MCF 10A (cell line): ENCODE data around the gene FBLN2. TPM values are rescaled to one million over a fixed set of nuclear protein-coding genes. Genes with fewer than 3 reads are reported as not detected.

Experiments
- BruUV-seq: library from RNA; stranded (reverse); fragments of 400-500 nt; replicated peaks from 2 replicates; lab custom pipeline; 2021; lab: Mats Ljungman, UMichigan
- CTCF ChIA-PET: fragments of 300-600 bp; sonication (Branson Sonifier 250); formaldehyde crosslinking; extraction: SDS; loops from one replicate; lab custom pipeline; 2021; ENCODE audit warnings: antibody characterized with exemption, inconsistent platforms; lab: Yijun Ruan, JAX
- POLR2A ChIA-PET: fragments of 300-600, 350-650 bp; sonication (Branson Sonifier 250); formaldehyde crosslinking; extraction: SDS; loops from one replicate; lab custom pipeline; 2020; ENCODE audit warnings: antibody characterized with exemption, inconsistent platforms; lab: Yijun Ruan, JAX
- DNase-seq: peaks from one replicate; pipeline ENCODE4 v3.0.0-alpha.2; 2018; ENCODE audit not compliant: unreplicated experiment
- H3K27ac Mint-ChIP-seq: one replicate; pipeline ENCODE4 v1.8.0; 2022; ENCODE audit warnings: mild to moderate bottlenecking, low read depth, mixed read lengths; ENCODE audit not compliant: unreplicated experiment
- H3K27me3 Mint-ChIP-seq: one replicate; pipeline ENCODE4 v1.8.0; 2022; ENCODE audit warnings: mixed read lengths; ENCODE audit not compliant: insufficient read depth, unreplicated experiment
- H3K36me3 Mint-ChIP-seq: one replicate; pipeline ENCODE4 v1.8.0; 2022; ENCODE audit warnings: mild to moderate bottlenecking, moderate library complexity, mixed read lengths; ENCODE audit not compliant: insufficient read depth, unreplicated experiment
- H3K4me1 Mint-ChIP-seq: one replicate; pipeline ENCODE4 v1.8.0; 2022; ENCODE audit warnings: mixed read lengths; ENCODE audit not compliant: insufficient read depth, unreplicated experiment
- H3K4me3 Mint-ChIP-seq: one replicate; pipeline ENCODE4 v1.8.0; 2022; ENCODE audit warnings: mild to moderate bottlenecking, moderate library complexity, mixed read lengths; ENCODE audit not compliant: unreplicated experiment
- H3K9me3 Mint-ChIP-seq: one replicate; pipeline ENCODE4 v1.8.0; 2022; ENCODE audit warnings: mixed read lengths; ENCODE audit not compliant: unreplicated experiment
- CTCF ChIP-seq: fragments of 200-600 bp; IDR thresholded peaks from one replicate; pipeline ENCODE4 v1.8.0; 2022; ENCODE audit warnings: antibody characterized with exemption, mild to moderate bottlenecking; ENCODE audit not compliant: unreplicated experiment
- intact Hi-C: fragments of 100-400 bp; cut with micrococcal nuclease; formaldehyde crosslinking; loops from 2 replicates; pipeline ENCODE4 v1.14.1; 2022
- total RNA-seq: library from RNA; stranded (reverse); gene quantifications from 2 replicates; pipeline ENCODE4 v1.2.3, GENCODE V29; 2022

FBLN2 gene
- total RNA-seq, 1 experiment from 2014 or later, result not detected

GRCh38 chr3:13620281-13620680, 71.4 kb downstream of the FBLN2 start:
- DNase-seq, result no peak
- TF ChIP-seq CTCF, result no peak
- POLR2A ChIA-PET, result interaction anchor here (1.2 kb wide), 1 partner anchor 12 kb away, joined by 3 read pairs; no protein-coding TSS in a partner anchor
- Mint-ChIP-seq H3K4me1 (peaks cover 6% of the 10 kb centered on the region), H3K27ac (no peak overlapping the region), H3K36me3 (no peaks in the 10 kb centered on the region), H3K27me3 (peaks cover 12% of the 10 kb centered on the region), H3K4me3 (no peak overlapping the region), H3K9me3 (peaks cover 9% of the 10 kb centered on the region)
- CTCF ChIA-PET, result interaction anchor here (0.7 to 1.1 kb wide), 2 partner anchors 11 to 28 kb away, joined by 3 to 6 read pairs; no protein-coding TSS in a partner anchor
- BruUV-seq, result no TSS peak
- intact Hi-C loops, result no loop called here

DNA sequence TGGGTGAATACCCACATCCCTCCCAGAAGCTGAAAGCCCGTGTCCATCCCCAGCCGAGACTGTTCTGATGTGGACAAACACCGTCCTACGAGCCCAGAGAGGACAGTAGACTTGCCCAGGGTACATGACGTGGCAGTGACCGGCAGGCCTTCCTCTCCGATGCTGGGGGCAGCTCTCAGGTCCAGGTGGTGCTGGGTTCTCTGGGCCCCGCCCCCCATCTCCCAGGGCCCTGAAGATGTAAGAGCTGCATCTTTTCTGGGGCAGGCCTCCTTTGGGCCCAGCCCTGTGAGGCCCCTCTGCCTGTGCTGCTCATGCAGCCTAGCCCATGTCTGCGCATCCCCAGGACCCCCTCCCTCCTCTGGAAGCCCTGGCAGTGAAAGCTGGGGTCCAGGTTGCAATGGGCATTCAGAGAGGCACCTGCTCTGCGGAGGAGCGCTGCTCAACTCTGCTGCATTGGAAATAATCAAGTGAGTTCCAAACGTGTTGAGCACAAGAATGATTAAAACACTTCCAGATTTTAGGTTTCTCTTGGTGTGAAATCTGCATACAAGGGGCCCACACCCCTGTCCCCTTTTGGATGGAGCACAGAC, 71.9 kb downstream of the FBLN2 start:
- no peak for TF ChIP-seq CTCF
- POLR2A ChIA-PET, result interaction anchor here (1.2 kb wide), 1 partner anchor 12 kb away, joined by 3 read pairs; no protein-coding TSS in a partner anchor
- BruUV-seq, result no TSS peak
- Mint-ChIP-seq H3K27ac (no peak overlapping the region), H3K4me1 (peaks cover 6% of the 10 kb centered on the region), H3K4me3 (no peak overlapping the region), H3K9me3 (peaks cover 9% of the 10 kb centered on the region), H3K36me3 (no peaks in the 10 kb centered on the region), H3K27me3 (peaks cover 12% of the 10 kb centered on the region)
- DNase-seq, result no peak
- intact Hi-C loops, result no loop called here
- CTCF ChIA-PET, result interaction anchor here (0.7 to 1.1 kb wide), 3 partner anchors 11 to 33 kb away, joined by 3 to 6 read pairs (median 3); no protein-coding TSS in a partner anchor

GRCh38 chr3:13621381-13622221, 72.7 kb downstream of the FBLN2 start:
- no TSS peak for BruUV-seq
- ChIA-PET POLR2A (interaction anchor here (0.6 to 1.2 kb wide), 2 partner anchors 11 to 1976 kb away, joined by 3 read pairs; no protein-coding TSS in a partner anchor), CTCF (interaction anchor here (0.7 to 1.1 kb wide), 2 partner anchors 10 to 33 kb away, joined by 3 to 6 read pairs; no protein-coding TSS in a partner anchor)
- Mint-ChIP-seq H3K4me3 (no peak overlapping the region), H3K9me3 (peaks cover 9% of the 10 kb centered on the region), H3K4me1 (peaks cover 6% of the 10 kb centered on the region), H3K36me3 (no peaks in the 10 kb centered on the region), H3K27ac (no peak overlapping the region), H3K27me3 (peaks cover 11% of the 10 kb centered on the region)
- DNase-seq, result no peak
- intact Hi-C loops, result no loop called here
- TF ChIP-seq CTCF, result no peak

GRCh38 chr3:13622356-13622755, 73.4 kb downstream of the FBLN2 start:
- ChIA-PET POLR2A (interaction anchor here (0.7 kb wide), 1 partner anchor 62 kb away, joined by 3 read pairs; no protein-coding TSS in a partner anchor), CTCF (interaction anchor here (0.6 to 0.8 kb wide), 3 partner anchors 66 to 557 kb away, joined by 3 read pairs; no protein-coding TSS in a partner anchor)
- Mint-ChIP-seq H3K27ac (no peak overlapping the region), H3K4me1 (peaks cover 6% of the 10 kb centered on the region), H3K9me3 (peaks cover 3% of the 10 kb centered on the region), H3K36me3 (no peaks in the 10 kb centered on the region), H3K27me3 (peaks cover 3% of the 10 kb centered on the region), H3K4me3 (no peak overlapping the region)
- DNase-seq, result no peak
- TF ChIP-seq CTCF, result no peak
- BruUV-seq, result no TSS peak
- intact Hi-C loops, result no loop called here
